ENCODE results near the gene TBX1. TPM values are rescaled to one million over a fixed set of nuclear protein-coding genes. Genes with fewer than 3 reads are reported as not detected.

TBX1 gene
- total RNA-seq, 1 experiment from 2014 or later: 3.9 TPM

GRCh38 chr22:19810381-19811201, 50.0 kb downstream of the TBX1 start:
- no TSS peak for BruUV-seq (replicated peaks)
- no peaks in the 10 kb centered on the region for H3K9me2 ChIP-seq (ENCODE audit: insufficient read depth)
- no peaks in the 10 kb centered on the region for H3K27me3 ChIP-seq (ENCODE audit: insufficient read depth, low read length)
- ATAC-seq (no peak), DNase-seq (ENCODE audit: low read depth, low spot score) (no peak)
- H3K9me3 ChIP-seq (ENCODE audit: control insufficient read depth in 1 of 2, insufficient read depth in 1 of 2, low read depth in 1 of 2, low read length in 2 of 2): no peaks in the 10 kb centered on the region
- no peaks in the 10 kb centered on the region for H3K36me3 ChIP-seq (ENCODE audit: control insufficient read depth in 1 of 2, insufficient read depth in 2 of 2, low read length in 2 of 2)
- TF ChIP-seq, protein P1, sequence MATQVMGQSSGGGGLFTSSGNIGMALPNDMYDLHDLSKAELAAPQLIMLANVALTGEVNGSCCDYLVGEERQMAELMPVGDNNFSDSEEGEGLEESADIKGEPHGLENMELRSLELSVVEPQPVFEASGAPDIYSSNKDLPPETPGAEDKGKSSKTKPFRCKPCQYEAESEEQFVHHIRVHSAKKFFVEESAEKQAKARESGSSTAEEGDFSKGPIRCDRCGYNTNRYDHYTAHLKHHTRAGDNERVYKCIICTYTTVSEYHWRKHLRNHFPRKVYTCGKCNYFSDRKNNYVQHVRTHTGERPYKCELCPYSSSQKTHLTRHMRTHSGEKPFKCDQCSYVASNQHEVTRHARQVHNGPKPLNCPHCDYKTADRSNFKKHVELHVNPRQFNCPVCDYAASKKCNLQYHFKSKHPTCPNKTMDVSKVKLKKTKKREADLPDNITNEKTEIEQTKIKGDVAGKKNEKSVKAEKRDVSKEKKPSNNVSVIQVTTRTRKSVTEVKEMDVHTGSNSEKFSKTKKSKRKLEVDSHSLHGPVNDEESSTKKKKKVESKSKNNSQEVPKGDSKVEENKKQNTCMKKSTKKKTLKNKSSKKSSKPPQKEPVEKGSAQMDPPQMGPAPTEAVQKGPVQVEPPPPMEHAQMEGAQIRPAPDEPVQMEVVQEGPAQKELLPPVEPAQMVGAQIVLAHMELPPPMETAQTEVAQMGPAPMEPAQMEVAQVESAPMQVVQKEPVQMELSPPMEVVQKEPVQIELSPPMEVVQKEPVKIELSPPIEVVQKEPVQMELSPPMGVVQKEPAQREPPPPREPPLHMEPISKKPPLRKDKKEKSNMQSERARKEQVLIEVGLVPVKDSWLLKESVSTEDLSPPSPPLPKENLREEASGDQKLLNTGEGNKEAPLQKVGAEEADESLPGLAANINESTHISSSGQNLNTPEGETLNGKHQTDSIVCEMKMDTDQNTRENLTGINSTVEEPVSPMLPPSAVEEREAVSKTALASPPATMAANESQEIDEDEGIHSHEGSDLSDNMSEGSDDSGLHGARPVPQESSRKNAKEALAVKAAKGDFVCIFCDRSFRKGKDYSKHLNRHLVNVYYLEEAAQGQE (IDR thresholded peaks at IDR 0.05; ENCODE audit: low read depth): no peak
- no peak for TF ChIP-seq CBX3 (IDR thresholded peaks at IDR 0.05; ENCODE audit: low read depth)
- TF ChIP-seq POLR2AphosphoS5 (IDR thresholded peaks at IDR 0.05; ENCODE audit: low read depth, low read length): no peak
- no peak for TF ChIP-seq ZNF274 (IDR thresholded peaks at IDR 0.05; ENCODE audit: low read depth, low read length)
- no peak for TF ChIP-seq SP1 (IDR thresholded peaks at IDR 0.05; ENCODE audit: low read depth)
- no peak for TF ChIP-seq EGR1 (IDR thresholded peaks at IDR 0.05; ENCODE audit: low read depth)
- TF ChIP-seq, protein P2, sequence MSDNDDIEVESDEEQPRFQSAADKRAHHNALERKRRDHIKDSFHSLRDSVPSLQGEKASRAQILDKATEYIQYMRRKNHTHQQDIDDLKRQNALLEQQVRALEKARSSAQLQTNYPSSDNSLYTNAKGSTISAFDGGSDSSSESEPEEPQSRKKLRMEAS (IDR thresholded peaks at IDR 0.05): no peak
- no peak for TF ChIP-seq EZH2 (IDR thresholded peaks at IDR 0.05)
- no peak for TF ChIP-seq ZBTB33 (IDR thresholded peaks at IDR 0.05; ENCODE audit: extremely low read depth, insufficient replicate concordance, low read length)
- TF ChIP-seq CEBPB (IDR thresholded peaks at IDR 0.05; ENCODE audit: low read depth): no peak
- TF ChIP-seq SIN3A (IDR thresholded peaks at IDR 0.05; ENCODE audit: low read depth): no peak
- no peak for TF ChIP-seq JUND (IDR thresholded peaks at IDR 0.05)
- no peak for TF ChIP-seq YY1 (IDR thresholded peaks at IDR 0.05; ENCODE audit: extremely low read depth, insufficient replicate concordance, low read depth, low read length)
- no peak for TF ChIP-seq ZFX (IDR thresholded peaks at IDR 0.05)
- TF ChIP-seq, protein P3, sequence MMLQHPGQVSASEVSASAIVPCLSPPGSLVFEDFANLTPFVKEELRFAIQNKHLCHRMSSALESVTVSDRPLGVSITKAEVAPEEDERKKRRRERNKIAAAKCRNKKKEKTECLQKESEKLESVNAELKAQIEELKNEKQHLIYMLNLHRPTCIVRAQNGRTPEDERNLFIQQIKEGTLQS (IDR thresholded peaks at IDR 0.05): no peak
- no peak for TF ChIP-seq RAD21 (IDR thresholded peaks at IDR 0.05; ENCODE audit: low read depth)
- TF ChIP-seq TCF7L2 (IDR thresholded peaks at IDR 0.05; ENCODE audit: borderline replicate concordance, extremely low read depth, insufficient read depth, insufficient read length): no peak
- no peak for TF ChIP-seq FOSL1 (IDR thresholded peaks at IDR 0.05; ENCODE audit: low read depth)
- H3K9ac ChIP-seq (ENCODE audit: low read length): no peak overlapping the region
- intact Hi-C loops (cut with micrococcal nuclease): no loop called here
- no peak overlapping the region for H3K4me2 ChIP-seq (ENCODE audit: low read length)
- H3K4me1 ChIP-seq (ENCODE audit: control insufficient read depth in 1 of 2, insufficient read depth in 2 of 2, low read length in 2 of 2): peaks cover 16 to 20% of the 10 kb centered on the region in 2 experiments
- H4K20me1 ChIP-seq (ENCODE audit: insufficient read depth): no peaks in the 10 kb centered on the region
- ChIA-PET POLR2A (no interaction called here), RAD21 (ENCODE audit: low non-redundant PET in 1 of 2, low total read pairs in 2 of 2, uncharacterized antibody in 2 of 2, unreplicated experiment in 2 of 2) (no interaction called here), CTCF (no interaction called here)
- H3K27ac ChIP-seq (ENCODE audit: low read depth, low read length): no peak overlapping the region
- H3K79me2 ChIP-seq (ENCODE audit: insufficient read depth, low read length): no peaks in the 10 kb centered on the region
- no peak overlapping the region for H2AFZ ChIP-seq (ENCODE audit: low read depth, low read length, poor library complexity, severe bottlenecking)
- no peak overlapping the region for H3K4me3 ChIP-seq (replicated peaks in 1 of 2; ENCODE audit: low read depth in 1 of 2, low read length in 2 of 2)

Measured in HCT116 (cell line).